Skeletal muscle satellite cell (primary cell): Measurements from ENCODE around the gene FGFR2.
"Not testable (repeated sequence)": the region's sequence is repeated elsewhere in the genome, so short reads cannot be mapped to it uniquely, and the experiment has no call there.

Experiments
- H3K27me3 ChIP-seq: 2 replicates; pipeline ENCODE4 v1.7.0; 2013; ENCODE audit warnings: low read length; ENCODE audit not compliant: control insufficient read depth, insufficient read depth
- H3K36me3 ChIP-seq: 2 replicates; pipeline ENCODE4 v1.7.0; 2013; ENCODE audit warnings: mild to moderate bottlenecking, control low read depth, low read length; ENCODE audit not compliant: insufficient read depth
- H3K4me1 ChIP-seq: 2 replicates; pipeline ENCODE4 v1.7.0; 2013; ENCODE audit warnings: low read length; ENCODE audit not compliant: control insufficient read depth, insufficient read depth
- H3K4me2 ChIP-seq: 2 replicates; pipeline ENCODE4 v1.7.0; 2013; ENCODE audit warnings: mild to moderate bottlenecking, low read length
- H3K4me3 ChIP-seq: 2 replicates; pipeline ENCODE4 v1.7.0; 2013; ENCODE audit warnings: low read length
- H3K9ac ChIP-seq: 2 replicates; pipeline ENCODE4 v1.7.0; 2013; ENCODE audit warnings: mild to moderate bottlenecking, low read depth, low read length, moderate library complexity
- H3K9me3 ChIP-seq: replicated peaks from 2 replicates; pipeline ENCODE4 v1.7.0; 2013; ENCODE audit warnings: mild to moderate bottlenecking, control low read depth, low read length

The FGFR2 gene

DNA sequence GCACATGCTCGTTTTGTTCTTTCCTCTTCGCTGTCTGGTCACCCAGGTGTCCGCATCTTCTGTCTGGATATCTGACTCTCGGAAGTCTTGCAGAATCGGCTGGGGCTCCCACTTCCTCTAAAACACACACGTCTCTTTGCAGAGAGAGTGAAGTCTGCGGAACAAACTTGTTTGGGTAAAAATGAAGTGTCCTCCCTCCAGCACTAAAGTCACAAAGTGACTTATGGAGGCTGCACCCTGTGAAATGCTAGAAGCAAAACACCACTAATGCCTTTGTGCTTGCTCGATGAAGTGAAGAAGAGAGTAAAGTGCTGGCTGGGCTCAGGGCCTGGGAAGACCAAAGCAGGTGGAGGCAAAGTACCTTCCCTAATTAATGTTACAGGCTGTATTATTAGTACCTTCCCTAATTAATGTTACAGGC, 71.4 kb downstream of the FGFR2 start:
- H3K9me3 ChIP-seq = peaks cover 19% of the 10 kb centered on the region
- H3K4me2 ChIP-seq = no peak overlapping the region
- H3K4me3 ChIP-seq = no peak overlapping the region
- no peaks in the 10 kb centered on the region for H3K4me1 ChIP-seq
- H3K36me3 ChIP-seq = no peaks in the 10 kb centered on the region
- no peak overlapping the region for H3K9ac ChIP-seq
- no peaks in the 10 kb centered on the region for H3K27me3 ChIP-seq

DNA sequence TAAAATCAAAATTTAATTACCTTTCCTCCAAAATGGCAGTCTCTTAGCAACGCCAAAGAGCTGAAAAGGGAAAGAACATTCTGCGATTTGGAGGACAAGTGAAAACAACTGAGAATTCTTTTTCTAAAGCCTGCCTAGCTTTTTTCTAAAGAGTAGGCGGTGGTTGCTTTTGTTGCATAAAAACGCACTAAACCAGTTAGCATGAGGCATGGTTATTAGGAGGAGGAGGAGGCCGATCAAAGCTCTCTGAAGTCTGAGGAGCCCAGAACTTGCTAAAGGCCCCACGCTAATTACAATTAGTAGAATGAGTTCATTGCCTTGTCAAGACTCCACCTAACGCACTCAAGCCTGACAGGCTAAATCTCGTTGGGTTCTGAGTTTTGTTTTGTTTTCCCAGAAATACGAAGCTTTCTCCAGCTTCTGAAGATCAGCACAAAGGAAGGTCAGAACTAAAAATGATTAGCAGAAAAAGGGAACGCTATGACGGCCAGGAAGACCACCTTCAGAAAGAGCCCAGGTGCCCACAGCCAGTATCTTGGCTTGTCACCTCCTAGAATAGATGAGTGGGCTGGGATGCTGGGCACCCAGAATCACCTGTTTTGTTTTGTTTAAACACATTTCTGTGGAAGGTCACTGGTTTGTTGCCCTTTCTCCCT, 72.0 kb downstream of the FGFR2 start:
- no peak overlapping the region for H3K9ac ChIP-seq
- H3K4me3 ChIP-seq = no peak overlapping the region
- no peaks in the 10 kb centered on the region for H3K36me3 ChIP-seq
- H3K4me2 ChIP-seq = no peak overlapping the region
- no peaks in the 10 kb centered on the region for H3K4me1 ChIP-seq
- no peaks in the 10 kb centered on the region for H3K27me3 ChIP-seq
- peaks cover 16% of the 10 kb centered on the region for H3K9me3 ChIP-seq

DNA sequence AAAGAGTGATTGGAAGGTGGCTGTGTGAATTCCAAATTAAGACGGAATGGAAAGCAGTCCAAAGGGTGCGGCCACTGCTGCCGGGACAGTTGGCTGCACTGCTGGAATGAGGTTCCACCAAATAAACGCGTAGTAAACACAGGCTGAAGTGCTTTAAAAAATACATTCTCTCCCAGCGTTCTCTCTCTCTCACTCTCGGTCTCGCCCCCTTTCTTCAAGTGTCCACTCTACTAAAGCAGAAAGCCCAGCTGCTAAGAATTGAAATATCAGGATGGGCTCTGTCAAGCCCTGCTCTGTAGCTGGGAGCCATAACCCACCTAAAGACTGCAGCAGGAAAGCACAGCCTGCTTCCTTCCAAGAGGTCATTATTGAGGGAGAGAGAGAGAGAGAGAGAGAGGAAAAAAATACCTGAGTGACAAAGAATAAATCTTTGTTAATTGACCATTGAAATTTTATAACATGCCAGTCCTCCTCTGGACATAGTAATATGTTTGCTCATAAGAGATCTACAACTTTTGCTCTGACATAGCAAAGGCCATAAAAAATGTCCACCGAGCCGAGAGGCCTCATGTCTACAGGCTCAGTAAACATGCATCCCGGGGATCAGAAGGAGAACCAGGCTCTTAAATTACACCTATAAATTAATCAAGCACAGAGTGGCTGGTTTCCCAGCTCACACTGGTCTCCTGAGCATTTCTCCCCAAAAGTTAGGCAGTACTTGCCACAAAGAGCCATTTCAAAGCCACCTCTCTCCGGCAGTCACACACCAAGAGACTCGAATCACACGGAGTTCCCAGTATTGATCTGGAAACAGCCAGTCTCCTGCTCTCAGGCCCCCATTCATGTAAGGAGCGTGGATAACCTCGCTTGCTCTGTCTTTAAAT, 72.8 kb downstream of the FGFR2 start:
- H3K27me3 ChIP-seq = no peaks in the 10 kb centered on the region
- H3K4me2 ChIP-seq = no peak overlapping the region
- H3K4me1 ChIP-seq = no peaks in the 10 kb centered on the region
- no peak overlapping the region for H3K9ac ChIP-seq
- no peaks in the 10 kb centered on the region for H3K36me3 ChIP-seq
- H3K9me3 ChIP-seq = peaks cover 12% of the 10 kb centered on the region
- H3K4me3 ChIP-seq = no peak overlapping the region

DNA sequence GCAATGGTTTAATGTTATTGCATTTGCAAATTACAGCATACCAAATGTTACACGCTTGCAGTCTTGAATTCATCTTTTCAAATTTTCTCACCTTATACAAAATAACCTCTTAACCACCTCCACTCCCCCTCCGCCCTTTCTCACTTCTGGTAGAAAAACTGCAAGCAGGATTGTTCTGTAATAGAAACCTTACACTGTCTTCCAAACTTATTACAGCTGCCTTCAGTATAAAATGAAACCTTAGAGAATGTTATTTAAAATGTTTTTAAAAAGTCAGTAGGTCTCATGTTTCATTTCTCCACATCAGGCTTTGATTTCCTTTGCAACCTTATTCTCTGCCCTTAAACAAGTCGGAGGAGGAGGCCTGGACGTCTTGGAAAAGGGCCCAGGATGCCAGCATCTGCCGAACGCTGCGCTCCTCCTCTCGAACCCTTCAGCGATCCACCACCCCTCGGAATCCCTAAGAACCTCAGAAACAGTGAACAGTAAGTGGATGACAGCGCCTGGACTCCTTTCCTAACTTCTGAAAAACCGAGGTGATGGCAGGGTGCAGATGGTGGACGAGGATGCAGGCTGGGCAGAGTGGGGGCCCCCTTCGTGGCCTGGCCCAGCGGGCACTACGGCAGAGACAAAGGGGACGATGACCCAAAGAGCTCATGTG, 74.0 kb downstream of the FGFR2 start:
- H3K36me3 ChIP-seq = no peaks in the 10 kb centered on the region
- no peak overlapping the region for H3K9ac ChIP-seq
- H3K9me3 ChIP-seq = peaks cover 6% of the 10 kb centered on the region
- H3K4me1 ChIP-seq = no peaks in the 10 kb centered on the region
- H3K4me3 ChIP-seq = no peak overlapping the region
- H3K4me2 ChIP-seq = no peak overlapping the region
- no peaks in the 10 kb centered on the region for H3K27me3 ChIP-seq

DNA sequence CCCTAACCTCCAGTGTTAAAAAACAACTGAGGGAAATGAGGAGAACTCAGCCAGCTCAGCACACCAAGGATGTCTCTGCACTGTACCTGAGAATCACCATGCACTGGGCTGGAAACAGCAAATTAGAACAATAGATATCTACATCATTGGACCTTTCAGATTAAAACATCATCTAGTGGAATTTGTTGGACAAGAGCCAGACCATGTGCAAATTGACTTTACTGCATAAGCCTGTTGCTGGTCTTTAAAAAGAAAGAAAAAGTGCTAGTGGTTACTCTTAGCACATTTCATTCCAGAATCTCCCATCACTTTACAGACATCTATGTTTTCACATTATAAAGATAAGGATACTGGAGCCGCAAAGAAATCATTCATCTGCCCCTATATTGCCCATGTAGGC, 75.4 kb downstream of the FGFR2 start:
- Histone ChIP-seq H3K4me3 (no peak overlapping the region), H3K4me2 (no peak overlapping the region), H3K27me3 (no peaks in the 10 kb centered on the region), H3K4me1 (no peaks in the 10 kb centered on the region), H3K9me3 (peaks cover 6% of the 10 kb centered on the region), H3K9ac (no peak overlapping the region), H3K36me3 (no peaks in the 10 kb centered on the region)

DNA sequence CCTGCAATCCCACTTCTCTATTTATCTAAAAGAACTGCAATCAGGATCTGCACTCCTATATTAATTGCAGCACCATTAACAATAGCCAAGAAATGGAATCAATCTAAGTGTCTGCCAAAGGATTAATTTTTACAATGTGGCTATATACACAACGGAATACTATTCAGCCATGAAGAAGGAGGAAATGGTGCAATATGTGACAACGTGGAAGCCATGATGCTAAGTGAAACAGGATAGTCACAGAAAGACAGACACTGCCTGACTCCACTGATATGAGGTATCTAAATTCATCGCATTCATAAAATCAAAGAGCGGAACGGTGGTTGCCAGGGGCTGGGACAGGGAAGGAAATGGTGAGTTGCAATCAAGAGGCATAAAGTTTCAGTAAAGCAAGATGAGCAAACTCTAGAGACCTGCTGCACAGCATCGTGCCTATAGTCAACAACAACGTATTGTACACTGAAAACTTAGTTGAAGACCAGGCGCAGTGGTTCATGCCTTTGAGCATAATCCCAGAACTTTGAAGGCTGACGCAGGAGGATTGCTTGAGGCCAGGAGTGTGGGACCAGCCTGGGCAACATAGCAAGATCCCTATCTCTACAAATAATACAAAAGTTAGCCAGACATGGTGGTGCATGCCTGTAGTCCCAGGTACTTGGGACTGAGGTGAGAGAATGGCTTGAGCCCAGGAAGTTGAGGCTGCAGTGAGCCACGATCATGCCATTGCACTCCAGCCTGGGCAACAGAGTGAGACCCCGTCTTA, 76.3 kb downstream of the FGFR2 start:
- Histone ChIP-seq H3K27me3 (no peaks in the 10 kb centered on the region), H3K4me1 (no peaks in the 10 kb centered on the region), H3K4me2 (no peak overlapping the region), H3K36me3 (no peaks in the 10 kb centered on the region), H3K9ac (no peak overlapping the region), H3K4me3 (no peak overlapping the region), H3K9me3 (peaks cover 6% of the 10 kb centered on the region)

DNA sequence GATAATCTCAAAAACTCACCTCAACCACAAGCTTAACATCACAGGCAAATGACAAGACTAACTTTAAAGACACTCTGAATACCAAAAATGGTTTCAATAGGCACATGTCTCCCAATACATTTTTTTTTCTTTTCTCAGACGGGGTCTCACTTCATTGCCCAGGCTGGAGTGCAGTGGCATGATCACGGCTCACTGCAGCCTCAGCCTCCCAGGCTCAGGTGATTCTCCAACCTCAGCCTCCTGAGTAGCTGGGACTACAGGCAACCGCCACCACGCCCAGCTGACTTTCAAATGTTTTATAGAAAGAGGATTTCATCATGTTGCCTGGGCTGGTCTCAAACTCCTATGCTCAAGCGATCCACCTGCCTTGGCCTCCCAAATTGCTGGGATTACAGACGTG, 77.7 kb downstream of the FGFR2 start:
- H3K27me3 ChIP-seq, H3K9ac ChIP-seq, H3K9me3 ChIP-seq, H3K4me1 ChIP-seq, H3K4me3 ChIP-seq, H3K36me3 ChIP-seq, H3K4me2 ChIP-seq: not testable (repeated sequence)

DNA sequence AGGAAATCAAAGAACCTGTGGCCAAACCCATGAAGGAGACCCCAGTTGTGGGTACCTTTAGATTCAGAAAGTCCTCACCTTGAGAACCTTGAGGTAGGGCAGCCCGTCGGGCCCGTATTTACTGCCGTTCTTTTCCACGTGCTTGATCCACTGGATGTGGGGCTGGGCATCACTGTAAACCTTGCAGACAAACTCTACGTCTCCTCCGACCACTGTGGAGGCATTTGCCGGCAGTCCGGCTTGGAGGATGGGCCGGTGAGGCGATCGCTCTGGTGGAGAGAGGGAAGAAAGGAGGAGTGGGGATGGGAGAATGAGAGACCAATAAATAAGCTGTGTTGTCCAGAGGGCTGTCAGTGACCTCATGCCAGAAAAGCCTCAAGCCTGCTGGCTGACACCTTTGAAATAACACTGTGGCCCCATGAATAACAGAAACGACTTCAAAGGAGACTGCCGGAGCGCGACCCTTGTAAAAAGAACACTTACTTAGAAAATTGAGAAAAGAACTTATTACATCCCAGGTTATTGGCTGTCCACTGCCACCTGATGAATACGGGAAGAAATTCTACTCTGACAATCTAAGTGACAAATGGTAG, 78.2 kb downstream of the FGFR2 start:
- Histone ChIP-seq H3K36me3 (no peaks in the 10 kb centered on the region), H3K4me1 (no peaks in the 10 kb centered on the region), H3K4me3 (no peak overlapping the region), H3K9me3 (peaks cover 3% of the 10 kb centered on the region), H3K27me3 (no peaks in the 10 kb centered on the region), H3K4me2 (no peak overlapping the region), H3K9ac (no peak overlapping the region)

DNA sequence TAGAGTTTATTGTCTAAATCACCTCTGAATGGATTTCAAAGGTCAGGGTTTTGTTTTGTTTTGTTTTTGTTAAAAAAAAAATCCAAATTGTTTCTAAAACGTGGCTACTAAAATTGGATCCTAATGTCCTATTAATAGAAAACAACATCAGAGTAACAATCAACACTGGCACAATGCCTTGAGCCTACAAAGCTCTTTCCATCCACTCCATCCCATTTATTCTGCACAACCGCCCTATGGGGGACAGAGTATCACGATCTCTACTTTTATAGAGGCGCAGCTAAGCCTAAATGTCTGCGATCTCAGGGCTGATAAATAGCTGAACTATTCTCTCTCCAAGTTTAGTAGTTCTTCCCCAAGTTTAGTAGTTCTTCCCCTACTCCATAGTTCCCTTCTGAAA, 78.8 kb downstream of the FGFR2 start:
- Histone ChIP-seq H3K9me3 (peaks cover 7% of the 10 kb centered on the region), H3K4me2 (no peak overlapping the region), H3K9ac (no peak overlapping the region), H3K4me1 (no peaks in the 10 kb centered on the region), H3K36me3 (no peaks in the 10 kb centered on the region), H3K4me3 (no peak overlapping the region), H3K27me3 (no peaks in the 10 kb centered on the region)

DNA sequence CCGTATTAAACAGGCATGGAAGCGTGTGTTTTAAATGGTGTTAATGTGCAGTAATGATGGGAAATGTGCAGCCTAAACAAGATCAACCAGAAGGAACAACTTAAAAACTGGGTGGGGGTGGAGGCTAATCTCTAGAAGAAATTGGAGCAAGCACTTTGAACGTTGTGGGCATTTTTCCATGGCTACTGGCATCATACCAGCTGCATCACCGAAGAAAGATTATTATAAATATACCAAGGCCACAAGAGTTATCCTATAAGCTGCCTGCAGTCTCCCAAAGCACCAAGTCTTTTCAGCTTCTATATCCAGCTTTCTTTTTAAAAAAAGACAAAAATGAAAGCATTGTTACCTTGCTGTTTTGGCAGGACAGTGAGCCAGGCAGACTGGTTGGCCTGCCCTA, 79.9 kb downstream of the FGFR2 start:
- no peaks in the 10 kb centered on the region for H3K36me3 ChIP-seq
- H3K9ac ChIP-seq = no peak overlapping the region
- no peak overlapping the region for H3K4me3 ChIP-seq
- H3K4me2 ChIP-seq = no peak overlapping the region
- peaks cover 7% of the 10 kb centered on the region for H3K9me3 ChIP-seq
- no peaks in the 10 kb centered on the region for H3K4me1 ChIP-seq
- no peaks in the 10 kb centered on the region for H3K27me3 ChIP-seq
